Medulla oblongata (tissue), 1 donor: ENCODE measurements around the gene ROR1.
A peak's percentile ranks its signal among the peaks of the same experiment; 100 is the strongest.

ENCODE experiments used
- DNase-seq: peaks from one replicate; pipeline ENCODE4 v3.0.0-alpha.2; 2015; ENCODE audit errors: extremely low spot score

The ROR1 gene

GRCh38 chr1:63882048-63882704 lies 108.4 kb downstream of the ROR1 start:
- no peak for DNase-seq

DNA sequence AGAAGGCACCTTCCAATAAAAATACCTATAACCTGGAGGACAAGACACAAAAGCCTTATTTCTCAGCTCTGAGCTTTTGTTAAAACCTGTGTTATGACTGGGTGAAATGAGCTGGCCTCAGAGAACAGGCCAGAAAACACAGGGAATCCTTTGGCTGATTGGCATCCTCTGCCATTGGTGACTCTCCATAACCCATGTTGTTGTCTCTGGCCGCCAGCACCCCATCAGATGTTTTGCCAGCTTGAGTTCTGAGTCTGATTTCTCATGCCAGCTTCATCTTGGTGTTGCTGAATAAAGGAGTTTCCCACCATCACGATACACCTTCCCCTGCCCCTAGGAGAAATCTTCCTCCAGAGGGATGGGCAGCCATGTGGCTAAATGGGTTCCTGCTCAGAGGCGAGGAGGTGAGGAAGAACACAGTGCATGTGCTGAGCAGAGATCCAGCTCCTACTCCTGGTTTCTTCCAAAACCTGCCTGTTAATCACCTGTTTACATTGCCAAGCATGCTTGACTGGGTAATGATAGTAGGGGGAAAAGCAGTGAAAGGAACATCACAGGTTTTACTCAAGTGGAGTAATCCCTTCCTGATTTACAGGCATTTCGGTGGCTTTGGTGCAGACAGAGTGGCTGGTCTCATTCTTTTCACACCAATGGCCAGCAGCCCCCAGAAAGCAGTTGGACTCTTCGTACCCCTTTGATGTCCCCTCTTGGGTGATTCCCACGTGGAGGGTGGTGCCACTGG lies 109.8 kb downstream of the ROR1 start:
- DNase-seq = no peak

DNA sequence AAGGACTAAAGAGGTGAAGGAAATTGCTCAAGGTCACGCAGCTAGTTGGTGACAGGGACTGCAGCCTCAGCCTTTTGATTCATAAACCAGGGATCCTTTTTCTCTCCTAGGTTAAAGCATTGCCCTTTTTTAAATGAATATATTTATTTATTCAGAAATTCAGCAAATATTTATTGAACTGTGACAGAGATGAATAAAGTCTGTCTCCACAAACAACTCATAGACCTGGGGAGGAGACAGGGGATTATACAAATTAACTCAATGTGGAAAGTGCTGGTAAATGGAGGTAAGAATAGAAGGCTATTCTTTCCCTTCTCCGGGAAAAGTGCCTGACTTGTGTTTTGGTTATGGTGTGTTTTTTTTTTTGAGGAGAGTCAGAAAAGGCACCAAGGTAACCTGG lies 110.7 kb downstream of the ROR1 start:
- no peak for DNase-seq

DNA sequence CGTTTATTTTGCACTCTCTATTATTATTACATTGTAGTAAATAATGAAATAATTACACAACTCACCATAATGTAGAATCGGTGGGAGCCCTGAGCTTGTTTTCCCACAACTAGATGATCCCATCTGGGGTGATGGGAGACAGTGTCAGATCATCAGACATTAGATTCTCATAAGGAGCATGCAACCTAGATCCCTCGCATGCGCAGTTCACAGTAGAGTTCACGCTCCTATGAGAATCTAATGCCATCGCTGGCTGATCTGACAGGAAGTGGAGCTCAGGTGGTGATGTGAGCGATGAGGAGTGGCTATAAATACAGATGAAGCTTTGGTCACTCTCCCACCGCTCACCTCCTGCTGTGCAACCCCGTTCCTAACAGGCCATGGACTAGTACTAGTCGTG lies 112.1 kb downstream of the ROR1 start:
- no peak for DNase-seq

GRCh38 chr1:63886340-63886739 lies 112.5 kb downstream of the ROR1 start:
- no peak for DNase-seq

DNA sequence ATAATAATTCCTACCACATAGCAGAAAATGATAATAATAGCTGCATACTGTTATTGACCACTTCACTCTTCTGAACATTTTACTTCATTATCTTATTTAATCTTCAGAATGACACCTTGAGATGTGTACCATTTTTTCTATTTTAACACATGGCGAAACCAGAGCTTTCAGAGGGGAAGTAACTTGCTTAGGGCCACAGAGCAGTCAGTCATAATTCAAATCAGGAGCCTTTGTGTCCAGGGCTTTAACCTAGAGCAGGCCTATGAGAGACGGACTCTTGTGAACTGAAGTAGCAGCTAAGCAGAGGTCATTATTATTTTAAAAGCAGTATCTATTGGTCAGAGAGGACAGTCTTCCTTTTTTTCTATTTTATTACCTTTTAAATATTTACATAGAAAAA lies 114.0 kb downstream of the ROR1 start:
- no peak for DNase-seq

DNA sequence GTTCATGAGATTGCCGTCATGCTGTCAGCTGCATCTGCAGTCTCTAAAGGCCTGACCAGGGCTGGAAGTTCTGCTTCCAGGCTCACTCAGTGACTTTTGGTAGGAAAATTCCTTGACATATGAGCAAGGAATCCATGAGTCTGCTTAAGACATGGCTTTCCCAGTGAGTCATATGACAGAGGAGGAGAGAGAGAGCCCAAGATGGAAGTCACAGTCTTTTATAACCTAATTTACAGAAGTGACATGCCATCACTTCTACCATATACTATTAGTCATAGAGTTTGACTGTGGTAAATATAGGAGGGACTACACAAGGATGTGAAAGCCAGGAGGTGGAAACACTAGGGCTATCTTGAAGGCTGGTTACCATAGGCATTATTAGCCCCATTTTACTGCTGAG lies 115.2 kb downstream of the ROR1 start:
- no peak for DNase-seq

DNA sequence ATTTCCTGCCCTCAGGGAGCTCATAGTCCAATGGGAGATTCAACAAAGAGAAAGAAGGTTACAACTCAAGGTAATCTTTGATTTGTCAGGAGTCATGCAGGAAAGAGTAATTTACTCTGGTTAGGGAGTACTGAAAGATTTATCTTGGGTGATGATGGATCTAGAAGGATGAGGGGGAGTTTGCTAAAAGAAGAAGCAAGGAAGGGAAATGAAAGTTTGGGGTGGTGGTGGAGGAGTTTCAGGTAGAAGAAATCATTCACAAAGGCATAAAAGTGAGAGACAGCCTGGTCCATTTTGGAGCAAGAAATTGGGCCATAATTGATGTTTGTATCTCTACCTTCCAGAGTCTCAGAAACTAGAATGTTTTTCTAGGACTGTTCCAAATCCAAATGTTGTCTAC lies 116.7 kb downstream of the ROR1 start:
- DNase-seq = no peak

- no peak for DNase-seq
These were observed 117.4 kb downstream of the ROR1 start for GRCh38 chr1:63891060-63891690.

DNA sequence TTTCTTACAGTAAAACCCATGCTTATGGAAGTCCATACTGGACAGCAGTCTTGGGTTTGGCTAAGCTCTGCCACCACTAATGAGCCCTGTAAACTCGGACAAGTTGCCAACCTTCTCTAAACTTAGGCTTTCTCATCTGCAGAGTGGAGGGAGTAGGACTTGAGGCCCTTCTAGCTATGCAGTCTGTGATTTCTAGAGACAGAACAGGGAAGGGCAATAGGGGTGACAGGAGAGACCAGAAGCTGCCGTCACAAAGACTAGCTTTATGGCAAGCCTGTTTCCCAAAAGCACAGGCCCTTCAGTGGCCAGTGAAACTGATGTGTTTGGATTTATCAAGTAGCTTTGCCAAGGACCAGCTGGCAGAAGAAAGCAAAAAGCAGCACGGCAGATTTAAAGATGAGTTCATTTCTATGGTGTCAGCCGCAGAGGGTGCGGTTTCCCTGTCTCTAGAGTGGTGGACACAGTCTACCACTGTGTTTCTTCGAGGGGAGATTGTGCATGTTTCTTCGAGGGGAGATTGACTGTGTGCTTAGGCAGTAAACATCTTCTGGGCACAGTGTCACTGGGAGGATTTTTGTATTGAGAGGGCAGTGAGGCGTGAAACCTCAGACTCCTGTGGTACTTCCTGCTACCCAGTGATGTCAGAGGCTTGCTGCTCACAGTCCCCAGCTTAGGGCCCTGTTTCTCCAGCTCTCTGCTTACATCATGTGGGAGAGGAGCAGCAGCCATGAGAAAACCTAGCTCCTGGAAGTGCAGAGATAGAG lies 119.0 kb downstream of the ROR1 start:
- peak; percentile 71 for DNase-seq

DNA sequence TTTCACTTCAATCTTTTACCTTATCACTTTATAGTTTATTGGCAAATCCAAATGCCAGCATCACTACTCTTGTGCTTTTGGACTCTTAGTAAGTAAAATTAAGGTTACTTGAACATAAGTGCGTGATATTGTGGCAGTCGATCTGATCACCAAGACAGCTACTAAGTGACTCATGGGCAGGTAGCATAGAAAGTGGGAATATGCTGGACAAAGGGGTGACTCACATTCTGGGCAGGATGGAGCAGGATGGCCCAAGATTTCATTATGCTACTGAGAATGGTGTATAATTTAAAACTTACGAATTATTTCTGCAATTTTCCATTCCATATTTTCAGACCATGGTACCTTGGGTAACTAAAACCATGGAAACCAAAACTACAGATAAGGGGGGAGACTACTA lies 120.2 kb downstream of the ROR1 start:
- DNase-seq = no peak

DNA sequence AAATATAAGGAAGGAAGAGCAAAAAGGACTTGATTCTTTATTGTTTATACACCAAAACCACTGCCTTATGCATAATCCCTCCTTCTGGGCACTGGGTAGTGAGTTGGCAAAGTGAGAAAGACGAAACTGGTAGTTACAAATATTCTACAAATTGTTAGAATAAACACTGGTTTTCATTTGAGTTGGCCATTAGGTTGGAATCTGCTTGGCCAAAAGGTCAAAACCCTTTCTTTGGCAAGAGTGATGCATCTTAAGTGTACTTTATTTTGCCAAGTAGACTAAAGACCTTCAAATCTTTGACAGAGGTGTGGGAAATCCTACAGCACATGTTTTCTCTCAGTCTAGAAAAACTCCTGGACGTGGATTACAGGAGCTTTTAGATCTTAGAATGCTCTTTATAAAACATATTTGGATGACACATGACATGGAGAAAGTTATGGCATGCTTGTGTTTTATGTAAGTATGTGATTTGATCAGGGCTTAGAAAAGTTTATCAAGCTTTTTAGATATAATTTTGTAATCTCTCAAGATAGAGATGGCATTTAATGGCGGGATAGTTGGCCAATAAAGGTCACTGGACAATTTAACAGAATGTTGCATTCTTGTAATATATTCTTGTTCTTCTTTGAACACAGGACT lies 120.9 kb downstream of the ROR1 start:
- no peak for DNase-seq

DNA sequence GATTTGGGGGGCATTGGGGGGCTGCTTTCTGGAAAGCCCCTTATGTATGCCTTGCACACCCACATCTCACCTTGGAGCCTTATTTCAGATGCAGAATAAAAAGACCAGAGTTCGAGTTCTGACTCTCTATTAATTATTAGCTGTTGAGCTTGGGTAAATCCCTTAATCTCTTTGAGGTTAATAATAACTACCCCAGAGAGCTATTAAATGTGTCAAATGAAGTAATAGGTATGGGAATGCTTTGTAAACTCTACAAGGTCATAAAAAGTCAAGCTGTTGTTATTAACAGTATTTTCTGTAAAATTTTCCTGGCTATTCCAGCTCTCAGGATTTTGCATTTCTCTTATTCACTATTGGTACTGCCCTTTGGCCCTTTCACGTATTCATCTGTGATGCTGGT lies 122.9 kb downstream of the ROR1 start:
- DNase-seq = no peak

DNA sequence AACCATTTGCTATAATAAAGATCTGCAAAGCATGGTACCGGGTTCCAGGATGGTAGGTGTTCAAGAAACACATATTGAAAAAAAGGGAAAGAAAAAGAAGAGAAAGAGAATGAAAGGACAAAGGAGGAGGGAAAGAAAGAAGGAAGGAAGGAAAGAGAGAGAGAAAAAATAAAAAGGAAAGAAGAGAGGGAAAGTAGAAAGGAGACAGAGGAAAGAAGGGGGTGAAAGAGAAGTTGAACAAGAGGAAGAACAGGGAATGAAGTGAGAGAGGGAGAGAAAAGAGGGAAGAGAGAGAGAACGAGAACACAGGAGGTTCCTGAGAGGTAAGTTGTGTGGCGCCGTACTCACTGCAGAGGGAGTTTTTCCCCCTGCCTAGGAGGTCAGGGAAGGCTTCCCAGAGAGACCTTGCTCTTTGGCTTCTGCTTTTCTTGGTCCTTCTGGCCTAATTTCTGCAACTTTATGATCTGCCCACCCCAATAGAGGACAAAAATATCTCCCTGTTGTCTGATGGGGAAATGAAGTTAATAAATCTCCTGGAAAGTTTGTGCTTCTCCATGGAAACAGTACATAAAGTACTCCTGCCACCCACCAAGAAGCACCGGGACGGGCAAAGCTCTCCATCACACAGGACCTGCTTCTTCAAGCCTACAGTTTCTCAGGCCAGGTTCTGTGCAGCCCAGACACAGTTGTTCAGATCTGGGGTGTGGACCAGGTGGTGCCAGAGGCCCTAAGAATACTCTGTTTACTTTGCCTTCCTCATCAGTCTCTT lies 124.8 kb downstream of the ROR1 start:
- no peak for DNase-seq

GRCh38 chr1:63901094-63901493 lies 127.3 kb downstream of the ROR1 start:
- DNase-seq = no peak

DNA sequence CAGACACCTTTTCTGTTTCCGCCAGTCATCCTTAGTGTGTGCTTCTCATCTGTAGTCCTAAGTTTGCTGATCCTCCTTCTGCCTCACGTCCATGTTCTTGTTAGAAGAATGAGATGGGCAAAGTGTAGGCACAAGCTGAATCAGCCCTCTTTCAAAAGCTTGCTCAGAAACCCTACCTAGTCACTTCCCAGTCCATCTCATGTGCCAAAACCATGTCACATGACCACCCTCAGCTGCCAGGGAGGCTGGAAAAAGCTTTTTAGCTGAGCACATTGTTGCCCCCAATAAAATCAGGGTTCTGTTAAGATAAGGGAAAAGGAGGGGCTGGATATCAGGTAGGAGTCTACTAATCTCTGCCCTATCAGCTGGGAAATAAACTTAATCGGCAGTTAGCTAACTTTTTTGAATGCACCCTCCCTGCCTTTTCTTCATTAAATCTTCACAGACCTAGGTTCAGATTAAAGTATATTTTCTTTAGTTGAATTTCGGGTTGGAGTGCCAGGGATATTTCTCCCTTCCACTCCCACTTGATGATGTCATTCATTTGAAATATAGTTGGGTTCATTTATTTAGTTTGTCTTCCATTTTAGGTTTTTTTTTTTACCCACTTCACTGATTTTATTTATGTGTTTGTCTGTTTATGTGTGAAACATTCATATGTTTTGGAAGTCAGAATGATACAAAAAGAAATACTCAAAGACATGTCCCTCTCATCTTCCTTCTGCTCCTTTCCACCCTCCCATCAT lies 129.2 kb downstream of the ROR1 start:
- no peak for DNase-seq

- DNase-seq = no peak
These were observed 130.3 kb downstream of the ROR1 start for GRCh38 chr1:63903947-63904610.

- DNase-seq = no peak
These were observed 131.0 kb downstream of the ROR1 start for GRCh38 chr1:63904826-63905225.

DNA sequence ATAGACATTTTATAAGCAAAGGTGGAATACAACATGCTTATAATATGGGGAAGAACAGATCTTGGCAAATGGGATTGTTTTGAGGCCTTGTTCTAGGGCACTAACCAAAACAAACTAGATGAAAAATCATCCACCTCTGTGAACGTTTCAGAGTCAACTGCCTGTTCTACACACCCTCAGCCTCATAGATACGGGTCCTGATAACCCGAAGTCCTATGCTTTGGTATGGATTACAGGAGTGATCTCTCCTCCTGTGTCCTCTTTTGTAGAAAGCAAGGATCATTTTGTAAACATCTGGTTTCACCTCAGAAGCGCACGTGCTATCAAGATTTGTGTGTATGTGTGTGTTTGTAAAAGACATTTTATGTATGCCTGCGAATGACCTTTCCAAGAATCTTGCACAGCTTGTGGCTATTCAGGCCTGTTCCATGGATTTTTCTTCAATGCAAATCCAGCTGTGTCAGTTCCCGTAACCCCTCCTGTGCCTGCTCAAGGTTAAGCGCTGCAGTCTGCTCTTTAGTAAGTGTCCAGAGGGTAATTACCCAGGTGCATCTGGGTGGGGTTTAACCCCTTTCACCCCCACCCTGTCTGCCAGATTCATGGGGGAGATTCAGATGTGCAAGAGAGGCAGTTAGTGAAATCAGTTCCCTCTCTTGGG lies 132.4 kb downstream of the ROR1 start:
- no peak for DNase-seq
